ENCODE data around the gene ARHGAP29. TPM values are rescaled to one million over a fixed set of nuclear protein-coding genes. Genes with fewer than 3 reads are reported as not detected.

ARHGAP29 gene
- total and polyA plus RNA-seq, 10 of the 15 experiments (the other 5 are each of a cell fraction or from before 2014, with no cell fraction given), result under 0.01 to 0.43 (median 0.10) TPM; not detected in 4

GRCh38 chr1:94279038-94279437 lies 41.7 kb upstream of the ARHGAP29 start:
- intact Hi-C loops (cut with micrococcal nuclease; ENCODE audit: unreplicated experiment), result no loop called here
- no TSS peak for BruUV-seq (replicated peaks)

More at GRCh38 chr1:94279038-94279437, 41.7 kb upstream of the ARHGAP29 start:
- Histone ChIP-seq H3K36me3 (ENCODE audit: control insufficient read depth in 2 of 2, insufficient read depth in 2 of 2, low read length in 1 of 2) (no peaks in the 10 kb centered on the region), H3K4me3 (no peak overlapping the region), H2AFZ (ENCODE audit: control insufficient read depth, low read depth, low read length) (no peak overlapping the region), H3K4me1 (ENCODE audit: control insufficient read depth, insufficient read depth, low read length) (no peaks in the 10 kb centered on the region), H4K20me1 (ENCODE audit: control insufficient read depth, insufficient read depth) (no peaks in the 10 kb centered on the region), H3K9ac (ENCODE audit: control insufficient read depth, insufficient read depth, low read length) (no peak overlapping the region), H3K4me2 (ENCODE audit: control insufficient read depth, insufficient read depth) (no peak overlapping the region), H3K79me2 (ENCODE audit: control insufficient read depth, insufficient read depth, low read length) (no peaks in the 10 kb centered on the region), H3K27ac (ENCODE audit: control insufficient read depth, insufficient read depth) (no peak overlapping the region), H3K9me3 (replicated peaks; ENCODE audit: control insufficient read depth, insufficient read depth, low read length) (no peaks in the 10 kb centered on the region), H3K27me3 (replicated peaks in 1 of 2; ENCODE audit: control insufficient read depth in 2 of 2, insufficient read depth in 2 of 2, low read length in 1 of 2) (peaks cover 0 to 2% of the 10 kb centered on the region in 2 experiments; a peak in 1 of 4 replicates)
- TF ChIP-seq E2F8 (IDR thresholded peaks at IDR 0.05; ENCODE audit: low read depth, partially characterized antibody) (no peak), SMAD5 (IDR thresholded peaks at IDR 0.05; ENCODE audit: low read depth) (no peak), WRNIP1 (IDR thresholded peaks at IDR 0.05; ENCODE audit: borderline replicate concordance, low read depth, low read length) (no peak), CTCF (IDR thresholded peaks at IDR 0.05 in 2 of 3, conservative IDR thresholded peaks at IDR 0.05 in 1 of 3; ENCODE audit: control insufficient read depth in 2 of 3, extremely low read depth in 1 of 3, insufficient read depth in 1 of 3, low read depth in 3 of 3, low read length in 3 of 3) (no peak)
- RAD21 ChIA-PET (ENCODE audit: unreplicated experiment), result no interaction called here
- DNase-seq (ENCODE audit: low read depth, low spot score) (no peak), ATAC-seq (no peak), FAIRE-seq (no peak)
- POLR2A ChIA-PET, result no interaction called here
- in situ Hi-C loops (cut with MboI), result no loop called here
- 42% methylated on average over 1 of the region's 1 CpG for WGBS (ENCODE audit: insufficient coverage, insufficient replicate concordance, low lambda C conversion rate, missing lambda C conversion rate)
- SMC1A ChIA-PET (ENCODE audit: uncharacterized antibody, unreplicated experiment), result no interaction called here
- CTCF ChIA-PET, result no interaction called here

Measured in GM12878 (cell line).